GM12892 (cell line): ENCODE results near the gene P2RY2.

ENCODE experiments used
- POLR2AphosphoS5 ChIP-seq: IDR thresholded peaks from 2 replicates; pipeline ENCODE4 v1.6.1; 2011; ENCODE audit warnings: low read depth, low read length, control low read depth
- TAF1 ChIP-seq: IDR thresholded peaks from 2 replicates; pipeline ENCODE4 v1.6.1; 2011; ENCODE audit warnings: low read depth, mild to moderate bottlenecking, control low read depth, low read length, borderline replicate concordance

DNA sequence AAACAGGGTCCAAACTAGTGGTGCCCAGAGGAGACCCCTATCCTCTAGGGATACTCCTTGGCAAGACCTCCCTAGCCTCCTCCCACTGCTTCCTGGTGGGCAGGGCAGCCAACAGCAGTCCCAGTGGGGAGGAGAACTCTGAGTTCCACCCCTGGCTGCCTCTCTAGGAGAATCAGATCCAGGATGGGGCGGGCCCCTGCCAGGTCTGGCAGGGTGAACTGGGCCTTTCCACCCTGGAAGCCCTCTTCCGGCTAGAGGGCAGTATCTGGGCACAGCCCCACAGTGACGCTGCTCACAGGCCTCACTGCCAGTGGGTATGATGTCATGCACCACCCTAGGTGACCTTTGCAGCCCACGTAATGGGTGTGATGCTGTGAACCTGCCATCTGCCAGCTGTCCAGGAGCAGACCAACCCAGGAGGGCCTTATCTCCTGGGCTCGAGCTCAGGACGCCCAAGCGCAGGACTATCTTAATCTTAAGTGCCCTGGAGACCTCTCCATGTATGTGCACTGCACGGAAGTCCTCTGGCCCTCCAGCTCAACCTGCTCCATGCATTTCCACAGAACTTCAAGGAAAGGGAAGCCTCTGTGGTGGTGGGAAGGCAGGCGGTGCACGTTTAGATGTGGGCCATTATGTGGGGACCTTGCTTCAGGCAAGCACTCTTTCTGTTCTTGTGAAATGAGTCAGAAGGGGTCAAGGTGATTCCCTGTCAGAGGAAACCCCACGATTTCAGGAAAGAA lies 44.2 kb upstream of the P2RY2 start:
- TF ChIP-seq TAF1 (no peak), POLR2AphosphoS5 (no peak)
